Smooth muscle cell of the brain vasculature (primary cell): ENCODE measurements around the gene CNN3.

ENCODE experiments used
- DNase-seq: peaks from one replicate; pipeline ENCODE4 v3.0.0-alpha.2; 2012; ENCODE audit warnings: low read depth, low spot score

Gene CNN3

GRCh38 chr1:94926915-94927404, at the start of gene CNN3:
Gene CNN3 (minus strand): TSS chr1:94927110. CDS start chr1:94926894, 216 bp downstream.
- DNase-seq = peak; percentile 70

- DNase-seq = no peak
Observed at GRCh38 chr1:94974824-94975223, 47.9 kb upstream of the CNN3 start.

DNA sequence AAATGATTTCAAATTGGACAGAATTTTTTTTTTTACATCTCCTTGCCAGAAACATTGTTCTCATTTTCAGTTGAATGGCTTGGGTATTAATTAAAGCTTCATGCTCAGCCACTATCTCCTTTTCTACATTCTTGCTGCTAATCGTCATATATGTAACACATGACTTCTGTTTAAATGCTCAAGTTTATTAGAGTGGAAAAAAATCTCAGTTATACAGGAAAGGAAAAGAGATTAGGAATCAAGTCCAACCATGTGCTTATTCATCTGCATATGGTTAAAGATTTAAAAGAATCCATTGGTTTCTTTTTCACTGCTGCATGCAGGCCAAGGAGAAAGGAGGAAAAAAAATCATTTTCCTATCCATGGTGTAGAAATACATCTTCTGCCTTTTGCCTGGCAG, 47.3 kb upstream of the CNN3 start:
- no peak for DNase-seq

DNA sequence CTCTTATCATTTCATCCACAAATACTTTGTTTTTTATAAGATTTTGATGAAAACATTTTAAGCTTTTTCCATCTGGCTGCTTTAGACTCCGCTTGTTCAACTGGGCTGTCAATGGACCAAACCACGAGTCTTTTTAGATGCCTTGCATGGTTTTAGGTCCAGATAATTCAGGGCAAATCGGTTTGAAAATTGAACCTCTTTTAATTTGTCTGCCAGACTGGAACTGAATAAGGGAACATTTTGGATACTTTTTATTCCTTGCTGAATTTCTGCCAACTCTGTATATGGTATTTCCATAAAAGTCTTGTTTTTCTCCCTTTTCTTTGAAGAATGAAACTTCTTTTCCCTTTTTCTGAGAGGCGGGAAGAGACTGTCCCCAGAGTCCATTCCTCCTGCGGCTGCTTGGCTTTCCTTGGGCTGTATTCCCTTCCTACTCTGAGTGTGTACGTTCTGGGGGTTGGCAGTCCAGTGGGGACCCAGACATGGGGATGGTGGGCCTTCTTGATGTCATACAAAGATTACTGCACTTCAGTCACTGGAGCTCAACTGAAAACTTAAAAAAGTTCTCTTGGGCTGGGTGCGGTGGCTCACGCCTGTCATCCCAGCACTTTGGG, 46.5 kb upstream of the CNN3 start:
- no peak for DNase-seq

- no peak for DNase-seq
Observed at GRCh38 chr1:94971491-94971924, 44.6 kb upstream of the CNN3 start.

GRCh38 chr1:94970783-94971182, 43.9 kb upstream of the CNN3 start:
- DNase-seq = no peak

GRCh38 chr1:94969137-94969536, 42.2 kb upstream of the CNN3 start:
- no peak for DNase-seq

DNA sequence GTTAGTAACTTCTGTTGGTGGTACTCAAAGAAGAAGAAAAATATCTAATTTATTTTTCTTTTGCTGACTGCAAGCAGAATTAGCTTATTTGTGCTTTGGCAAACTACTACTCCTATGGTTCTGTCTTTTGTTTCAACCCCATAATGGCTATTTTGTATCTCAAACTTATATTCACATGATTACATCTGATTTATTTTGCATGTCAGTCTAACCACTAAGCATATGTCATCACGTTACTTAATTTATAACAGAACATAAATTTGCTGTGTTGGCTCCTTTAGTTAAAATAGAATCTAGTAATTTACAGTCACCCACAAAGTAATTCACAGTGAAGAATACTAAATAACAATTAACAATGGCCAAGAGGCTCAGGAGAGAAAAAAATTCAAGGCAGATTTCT, 39.1 kb upstream of the CNN3 start:
- no peak for DNase-seq

DNA sequence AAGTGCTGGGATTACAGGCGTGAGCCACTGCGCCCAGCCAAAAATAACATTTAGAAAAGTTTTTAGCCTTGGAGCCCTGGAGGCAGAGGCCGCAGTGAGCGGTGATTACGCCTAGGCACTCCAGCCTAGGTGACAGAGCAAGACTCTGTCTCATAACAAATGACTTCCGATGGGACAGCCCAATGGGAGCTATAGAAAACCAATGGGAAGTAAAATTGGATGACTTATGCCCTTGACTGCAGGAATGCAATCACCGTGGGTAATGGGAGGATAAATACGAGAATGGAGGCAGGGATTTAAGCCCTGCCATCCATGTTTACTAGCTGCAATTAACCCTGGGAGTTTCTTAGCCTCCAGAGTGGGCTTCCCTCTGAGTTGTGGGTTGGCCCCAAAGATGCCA, 37.0 kb upstream of the CNN3 start:
- no peak for DNase-seq

- DNase-seq = no peak
Observed at GRCh38 chr1:94962409-94963265, 35.7 kb upstream of the CNN3 start.

DNA sequence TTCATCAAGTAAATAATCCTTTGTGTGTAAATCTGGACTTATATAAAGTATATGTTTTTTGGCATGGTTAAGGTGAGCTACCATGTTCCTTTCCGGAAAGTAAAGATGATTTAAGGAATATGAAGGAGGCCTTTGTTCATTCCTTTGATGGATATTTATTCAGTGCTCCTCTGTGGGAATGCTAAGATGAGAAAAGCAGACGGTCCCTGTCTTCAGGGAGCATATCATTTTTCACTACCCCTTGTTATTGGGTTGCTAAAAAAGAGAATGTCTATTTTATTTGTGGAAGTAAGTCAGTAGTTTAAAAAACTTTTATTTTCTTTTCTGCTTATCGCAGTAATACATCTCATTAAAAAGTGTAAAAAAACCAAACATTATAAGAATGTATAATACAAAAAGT, 35.1 kb upstream of the CNN3 start:
- no peak for DNase-seq

DNA sequence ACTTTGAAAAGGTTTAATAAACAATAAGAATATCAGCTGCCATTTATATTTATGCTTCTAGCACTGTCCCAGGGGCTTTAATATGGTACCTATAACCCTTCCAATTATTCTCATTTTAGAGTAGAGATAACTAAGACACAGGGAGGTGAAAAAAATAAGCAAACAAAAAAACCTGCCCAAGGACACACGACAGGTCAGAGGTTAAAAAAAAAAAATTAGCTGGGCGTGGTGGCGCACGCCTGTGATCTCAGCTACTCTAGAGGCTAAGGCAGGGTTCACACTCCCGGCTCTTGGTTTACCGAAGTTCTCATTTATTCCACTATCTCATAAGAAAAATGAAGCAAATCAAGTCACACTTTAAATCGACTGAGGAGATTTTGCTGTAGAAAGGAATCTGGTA, 34.7 kb upstream of the CNN3 start:
- DNase-seq = no peak

GRCh38 chr1:94958081-94958480, 31.2 kb upstream of the CNN3 start:
- no peak for DNase-seq

- DNase-seq = no peak
Observed at GRCh38 chr1:94955767-94956632, 29.1 kb upstream of the CNN3 start.

DNA sequence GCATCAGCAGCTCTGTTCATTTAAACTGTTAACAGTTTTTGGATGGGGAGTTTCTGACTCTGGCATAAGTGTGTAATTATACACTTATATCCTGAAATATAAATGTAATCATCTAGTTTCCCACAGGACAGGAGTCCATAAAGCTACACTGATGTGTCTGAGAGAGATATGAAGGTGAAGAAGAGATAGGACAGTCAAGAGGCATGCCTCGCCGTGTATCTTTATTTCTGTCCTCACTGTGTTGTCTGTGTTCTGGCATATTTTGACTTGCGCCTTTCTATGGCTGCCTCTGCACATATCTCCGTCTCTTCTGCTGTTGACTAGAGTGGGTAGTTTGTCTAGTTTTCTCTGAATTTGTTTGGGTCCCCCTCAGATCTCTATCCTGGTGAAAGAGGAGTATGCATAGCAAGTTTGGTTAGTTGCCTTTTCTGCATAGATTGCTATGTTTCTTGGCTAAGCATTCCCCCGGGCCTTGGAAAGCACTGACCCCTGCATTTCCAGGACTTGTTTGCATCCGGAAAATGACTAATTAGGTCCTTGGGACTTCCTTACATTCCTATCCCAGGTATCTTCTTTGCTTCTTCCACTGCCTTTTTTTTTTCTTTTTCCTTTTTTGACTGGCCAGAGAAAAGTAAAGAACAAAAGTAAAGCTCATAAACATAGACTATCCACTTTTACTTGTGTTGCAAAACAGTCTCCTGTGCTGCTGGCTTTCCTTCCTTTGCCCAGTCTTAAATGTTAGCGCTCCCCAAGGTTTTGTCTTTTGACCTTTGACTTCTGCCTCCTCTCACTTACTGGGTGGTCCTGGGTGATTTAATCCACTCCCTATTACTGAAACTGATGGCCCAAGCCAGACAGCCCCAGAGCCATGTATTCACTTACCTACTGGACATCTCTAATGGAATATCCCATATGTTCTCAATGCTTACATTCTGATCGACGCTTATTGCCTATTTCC, 27.6 kb upstream of the CNN3 start:
- no peak for DNase-seq

DNA sequence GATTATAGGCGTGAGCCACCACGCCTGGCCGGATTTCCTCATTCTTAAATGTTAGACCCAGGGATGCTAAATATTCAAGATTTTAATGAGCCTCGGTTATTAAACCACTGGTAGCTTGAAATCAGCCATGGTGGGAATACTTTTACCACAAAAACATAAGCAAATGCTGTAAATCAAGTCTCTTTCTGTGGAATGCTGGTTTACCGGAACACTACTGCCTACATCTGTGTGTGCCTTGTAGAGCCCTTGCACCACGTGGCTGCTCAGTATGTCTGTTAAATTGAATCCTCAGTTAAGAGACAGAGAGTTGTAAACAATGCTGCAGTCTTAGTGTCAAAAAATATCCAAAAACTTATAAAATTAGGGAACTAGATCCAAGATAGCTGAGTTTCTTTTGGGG, 26.8 kb upstream of the CNN3 start:
- DNase-seq = no peak

GRCh38 chr1:94953107-94953506, 26.2 kb upstream of the CNN3 start:
- no peak for DNase-seq

GRCh38 chr1:94952539-94952938, 25.6 kb upstream of the CNN3 start:
- DNase-seq = no peak

DNA sequence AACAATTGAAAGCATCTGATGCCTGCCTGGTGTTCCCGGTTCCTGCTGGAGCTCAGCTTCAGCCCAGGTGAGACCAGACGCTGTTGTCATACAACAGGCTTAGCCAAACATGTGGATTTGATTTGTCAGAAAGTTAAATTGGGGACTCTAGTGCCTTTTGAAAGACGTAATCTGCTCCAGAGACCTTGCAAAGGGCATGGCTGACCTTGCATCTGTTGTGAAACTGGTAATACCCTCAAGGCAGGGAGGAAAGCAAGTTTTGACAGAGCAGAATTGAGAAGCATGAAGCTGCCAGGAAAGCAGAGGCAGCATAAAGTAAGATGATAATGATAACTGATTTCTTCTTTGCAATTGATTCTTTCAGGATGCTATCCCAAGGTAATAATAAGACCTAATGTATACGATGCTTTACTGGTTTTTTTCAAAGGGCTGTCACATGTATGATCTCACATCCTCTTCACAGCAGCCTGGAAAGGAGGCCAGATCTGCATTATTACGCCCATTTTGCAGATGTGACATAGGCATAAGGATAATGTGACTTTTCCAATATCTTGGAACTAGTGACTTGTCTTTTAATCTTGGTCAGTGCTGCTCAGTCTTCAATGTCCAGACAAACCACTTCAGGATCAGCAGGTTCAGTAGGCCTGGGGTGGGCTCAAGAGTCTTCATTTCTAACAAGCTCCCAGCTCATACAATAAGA, 24.7 kb upstream of the CNN3 start:
- DNase-seq = no peak

DNA sequence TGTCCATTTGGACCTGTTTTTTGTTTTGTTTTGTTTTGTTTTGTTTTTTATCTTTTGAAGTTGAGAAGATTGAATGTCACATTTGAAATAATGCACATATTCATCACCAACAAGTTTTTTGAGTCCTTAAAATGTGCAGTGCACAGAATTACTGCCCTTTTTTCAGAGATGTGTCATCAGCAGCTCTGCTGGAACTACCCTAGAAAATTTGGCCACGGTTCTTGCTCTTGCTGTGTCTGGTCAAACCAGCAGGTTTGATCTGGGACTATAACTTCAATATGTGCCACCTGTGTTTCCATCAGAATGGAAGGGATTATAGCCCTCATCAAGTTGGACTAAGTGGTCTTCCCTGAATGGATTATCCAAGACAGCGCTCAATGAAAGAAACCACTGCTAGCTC, 24.1 kb upstream of the CNN3 start:
- DNase-seq = no peak
